GM23248 (cell line): ENCODE results near the gene ATG16L2. TPM values are rescaled to one million over a fixed set of nuclear protein-coding genes. Genes with fewer than 3 reads are reported as not detected.
A peak's percentile ranks its signal among the peaks of the same experiment; 100 is the strongest.

Experiments
- DNase-seq: peaks from one replicate; pipeline ENCODE4 v3.0.0-alpha.2; 2015
- H2AFZ ChIP-seq: fragments of 200-600 bp; sonication (generic); 2 replicates; pipeline ENCODE4 v1.6.1; 2016; ENCODE audit warnings: antibody characterized with exemption
- H3F3A ChIP-seq: fragments of 200-600 bp; sonication (generic); 2 replicates; pipeline ENCODE4 v1.6.1; 2016; ENCODE audit warnings: mild to moderate bottlenecking, antibody characterized with exemption, mixed run types; ENCODE audit not compliant: insufficient read depth
- H3K27ac ChIP-seq: fragments of 200-600 bp; sonication (generic); 2 replicates; pipeline ENCODE4 v1.5.1; 2016; ENCODE audit warnings: mild to moderate bottlenecking
- H3K27me3 ChIP-seq: fragments of 200-600 bp; sonication (generic); replicated peaks from 2 replicates; pipeline ENCODE4 v1.6.1; 2016; ENCODE audit warnings: mild to moderate bottlenecking; ENCODE audit not compliant: insufficient read depth
- H3K36me3 ChIP-seq: fragments of 200-600 bp; sonication (generic); 2 replicates; pipeline ENCODE4 v1.6.1; 2016; ENCODE audit warnings: low read depth, mild to moderate bottlenecking
- H3K4me1 ChIP-seq: fragments of 200-600 bp; sonication (generic); 2 replicates; pipeline ENCODE4 v1.6.1; 2016; ENCODE audit warnings: mild to moderate bottlenecking; ENCODE audit not compliant: insufficient read depth
- H3K4me2 ChIP-seq: fragments of 200-600 bp; sonication (generic); one replicate; pipeline ENCODE4 v1.6.1; 2016; ENCODE audit warnings: mild to moderate bottlenecking; ENCODE audit not compliant: unreplicated experiment
- H3K4me3 ChIP-seq: fragments of 200-600 bp; sonication (generic); 2 replicates; pipeline ENCODE4 v1.5.1; 2016; ENCODE audit warnings: mild to moderate bottlenecking
- H3K79me2 ChIP-seq: fragments of 200-600 bp; sonication (generic); 2 replicates; pipeline ENCODE4 v1.6.1; 2016; ENCODE audit warnings: mild to moderate bottlenecking; ENCODE audit not compliant: insufficient read depth
- H3K9ac ChIP-seq: fragments of 200-600 bp; sonication (generic); 2 replicates; pipeline ENCODE4 v1.6.1; 2016; ENCODE audit warnings: mild to moderate bottlenecking
- H3K9me2 ChIP-seq: fragments of 200-600 bp; sonication (generic); 2 replicates; pipeline ENCODE4 v1.6.1; 2016; ENCODE audit warnings: mixed run types, mild to moderate bottlenecking, moderate library complexity; ENCODE audit not compliant: insufficient read depth
- H3K9me3 ChIP-seq: fragments of 200-600 bp; sonication (generic); one replicate; pipeline ENCODE4 v1.6.1; 2017; ENCODE audit warnings: low read depth
- H4K20me1 ChIP-seq: fragments of 200-600 bp; sonication (generic); 2 replicates; pipeline ENCODE4 v1.6.0; 2016; ENCODE audit not compliant: insufficient read depth
- EZH2 ChIP-seq: fragments of 200-600 bp; sonication (generic); IDR thresholded peaks from 2 replicates; pipeline ENCODE4 v1.6.1; 2018; ENCODE audit warnings: antibody characterized with exemption, mild to moderate bottlenecking; ENCODE audit not compliant: insufficient read depth, poor library complexity, severe bottlenecking
- EZH2phosphoT487 ChIP-seq: fragments of 200-600 bp; sonication (generic); IDR thresholded peaks from 2 replicates; pipeline ENCODE4 v1.6.1; 2018; ENCODE audit warnings: antibody characterized with exemption, moderate library complexity, mild to moderate bottlenecking, low read depth; ENCODE audit not compliant: insufficient read depth
- WGBS, 2 experiments: methylation state at CpG; one replicate each; pipeline ENCODE4 v1.1.6; 2015 to 2017; ENCODE audit warnings: low lambda C conversion rate in 2 of 2, low coverage in 1 of 2; ENCODE audit errors: missing lambda C conversion rate in 2 of 2; 5-methylcytosine and 5-hydroxymethylcytosine counted together
- in situ Hi-C: fragments of 300-500 bp; cut with MboI; formaldehyde crosslinking; loops from 2 replicates; pipeline ENCODE4 v1.15.0; 2020
- polyA plus RNA-seq: library from polyadenylated mRNA; unstranded; fragments of >200 nt; fragmentation: Nextera tagmentation; extraction: Ambion mirVana; gene quantifications from 2 replicates; pipeline ENCODE4 v1.2.1, GENCODE V29; 2016
- total RNA-seq: library from RNA; depleted of rRNA; stranded (reverse); fragments of >200 nt; shearing (Covaris generic); gene quantifications from 2 replicates; pipeline ENCODE4 v1.2.3, GENCODE V29; 2014

The ATG16L2 gene
- total and polyA plus RNA-seq, 2 experiments from 2014 or later = 12.3 to 14.3 TPM

DNA sequence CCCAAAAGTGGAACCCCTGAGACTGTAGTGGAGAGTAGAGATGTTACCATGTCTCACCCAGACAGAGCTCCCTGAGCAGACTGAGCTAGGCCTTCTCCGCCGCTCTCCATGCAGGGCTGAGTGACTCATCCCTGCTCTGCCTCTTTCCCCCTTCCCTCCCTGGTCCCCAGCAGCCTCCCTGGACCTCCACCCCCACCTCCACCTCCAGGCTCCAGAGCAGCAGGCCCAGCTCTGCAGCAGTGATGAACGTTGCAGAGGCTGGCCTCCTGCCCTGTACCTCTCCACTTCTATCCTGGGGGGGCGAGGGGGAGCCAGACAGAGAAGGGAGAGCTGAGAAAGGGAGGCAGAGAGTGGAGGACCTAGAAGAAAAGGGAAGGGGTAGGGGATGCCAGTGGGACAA lies 42.7 kb upstream of the ATG16L2 start:
- H3K4me2 ChIP-seq = no peak overlapping the region
- H3F3A ChIP-seq = peaks cover 13% of the 10 kb centered on the region
- H3K9ac ChIP-seq = no peak overlapping the region
- in situ Hi-C loops = no loop called here
- no peak overlapping the region for H3K4me3 ChIP-seq
- H4K20me1 ChIP-seq = no peaks in the 10 kb centered on the region
- H3K79me2 ChIP-seq = no peaks in the 10 kb centered on the region
- TF ChIP-seq EZH2phosphoT487 = no peak
- no peak for TF ChIP-seq EZH2
- H3K4me1 ChIP-seq = peaks cover 16% of the 10 kb centered on the region
- no peaks in the 10 kb centered on the region for H3K36me3 ChIP-seq
- no peak overlapping the region for H2AFZ ChIP-seq
- WGBS, 2 experiments = 32 to 33% methylated on average over 3 to 4 of the region's 4 CpGs
- no peaks in the 10 kb centered on the region for H3K9me2 ChIP-seq
- no peaks in the 10 kb centered on the region for H3K9me3 ChIP-seq
- H3K27ac ChIP-seq = no peak overlapping the region
- no peaks in the 10 kb centered on the region for H3K27me3 ChIP-seq
- DNase-seq = peak; percentile 83

DNA sequence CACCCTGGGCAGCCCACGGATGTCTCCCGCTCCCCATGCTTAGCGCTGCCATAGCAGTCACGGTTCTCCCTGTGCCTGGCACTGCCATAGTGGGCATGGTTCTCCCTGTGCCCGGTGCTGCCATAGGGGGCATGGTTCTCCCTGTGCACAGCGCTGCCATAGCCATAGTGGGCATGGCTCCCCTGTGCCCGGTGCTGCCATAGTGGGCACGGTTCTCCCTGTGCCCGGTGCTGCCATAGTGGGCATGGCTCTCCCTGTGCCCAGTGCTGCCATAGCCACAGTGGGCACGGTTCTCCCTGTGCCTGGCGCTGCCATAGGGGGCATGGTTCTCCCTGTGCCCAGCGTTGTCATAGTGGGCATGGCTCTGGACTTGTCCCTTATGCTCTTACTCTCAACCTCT lies 42.2 kb upstream of the ATG16L2 start:
- in situ Hi-C loops = no loop called here
- DNase-seq = no peak
- Histone ChIP-seq H3K27ac (no peak overlapping the region), H3K27me3 (no peaks in the 10 kb centered on the region), H4K20me1 (no peaks in the 10 kb centered on the region), H3K9me3 (no peaks in the 10 kb centered on the region), H3K36me3 (no peaks in the 10 kb centered on the region), H3K9me2 (no peaks in the 10 kb centered on the region), H2AFZ (no peak overlapping the region), H3K4me2 (no peak overlapping the region), H3K9ac (no peak overlapping the region), H3F3A (peaks cover 13% of the 10 kb centered on the region), H3K79me2 (no peaks in the 10 kb centered on the region), H3K4me3 (no peak overlapping the region), H3K4me1 (peaks cover 16% of the 10 kb centered on the region)
- 89 to 91% methylated on average over 12 of the region's 12 CpGs for WGBS, 2 experiments
- TF ChIP-seq EZH2 (no peak), EZH2phosphoT487 (no peak)

DNA sequence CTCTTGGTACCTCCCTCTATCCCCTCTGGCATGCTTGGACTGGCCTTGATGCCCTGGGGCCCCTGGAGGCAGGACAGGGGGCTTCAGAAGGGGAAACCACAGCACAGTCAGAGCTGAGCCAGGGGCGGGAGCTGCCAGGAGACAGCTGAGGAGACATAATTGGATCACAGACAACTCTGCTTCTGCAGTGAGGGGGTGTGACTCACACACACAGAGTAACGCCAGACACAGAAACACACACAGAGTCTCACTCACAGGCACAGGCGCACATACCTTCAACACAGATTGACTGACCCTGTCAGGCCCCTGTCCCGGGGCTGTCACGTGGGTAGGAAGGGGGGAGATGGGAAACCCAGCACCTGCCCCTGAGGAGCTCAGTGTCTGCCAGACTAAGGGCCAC lies 40.9 kb upstream of the ATG16L2 start:
- Histone ChIP-seq H3K9me2 (no peaks in the 10 kb centered on the region), H3K36me3 (no peaks in the 10 kb centered on the region), H2AFZ (0 out of 2 replicates have a peak overlapping the region, but pooled peaks have one; percentile 36), H3K79me2 (no peaks in the 10 kb centered on the region), H4K20me1 (no peaks in the 10 kb centered on the region), H3K4me3 (no peak overlapping the region), H3K4me2 (peak overlapping the region; percentile 11), H3F3A (peaks cover 13% of the 10 kb centered on the region), H3K9ac (peak overlapping the region; percentile 30; the same call in 1 of the 2 replicates), H3K4me1 (peaks cover 16% of the 10 kb centered on the region), H3K27me3 (no peaks in the 10 kb centered on the region), H3K9me3 (no peaks in the 10 kb centered on the region), H3K27ac (peak overlapping the region; percentile 61)
- TF ChIP-seq EZH2phosphoT487 (no peak), EZH2 (no peak)
- 0% methylated on average over 5 of the region's 5 CpGs for WGBS, 2 experiments
- peak; percentile 96 for DNase-seq
- in situ Hi-C loops = no loop called here

DNA sequence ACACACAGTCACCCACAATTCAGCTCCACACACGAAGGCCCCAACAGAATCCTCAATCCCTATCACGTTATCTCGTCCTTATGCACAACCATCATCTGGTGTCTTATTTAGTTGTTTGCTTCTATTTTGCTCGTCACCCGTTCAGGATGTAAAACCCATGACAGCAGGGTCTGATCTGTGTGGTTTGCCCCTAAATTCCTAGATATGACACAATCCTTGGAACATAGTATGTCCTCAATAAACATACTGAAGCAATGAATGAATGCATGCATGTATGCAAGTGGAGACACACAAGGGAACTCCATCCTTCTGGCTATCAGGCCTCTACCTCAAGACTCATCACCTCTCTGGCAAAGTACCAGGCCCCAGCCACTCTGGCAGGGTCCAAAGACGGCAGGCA lies 40.5 kb upstream of the ATG16L2 start:
- Histone ChIP-seq H4K20me1 (no peaks in the 10 kb centered on the region), H3K27ac (peak overlapping the region; percentile 61), H3K4me1 (peaks cover 16% of the 10 kb centered on the region), H3K27me3 (no peaks in the 10 kb centered on the region), H2AFZ (no peak overlapping the region), H3K9me2 (no peaks in the 10 kb centered on the region), H3K9ac (peak overlapping the region; percentile 30; the same call in 1 of the 2 replicates), H3K4me2 (no peak overlapping the region), H3K4me3 (no peak overlapping the region), H3K79me2 (no peaks in the 10 kb centered on the region), H3K36me3 (no peaks in the 10 kb centered on the region), H3F3A (peaks cover 13% of the 10 kb centered on the region), H3K9me3 (no peaks in the 10 kb centered on the region)
- DNase-seq = no peak
- WGBS, 2 experiments = 26 to 36% methylated on average over 6 of the region's 6 CpGs
- TF ChIP-seq EZH2 (no peak), EZH2phosphoT487 (no peak)
- in situ Hi-C loops = no loop called here

DNA sequence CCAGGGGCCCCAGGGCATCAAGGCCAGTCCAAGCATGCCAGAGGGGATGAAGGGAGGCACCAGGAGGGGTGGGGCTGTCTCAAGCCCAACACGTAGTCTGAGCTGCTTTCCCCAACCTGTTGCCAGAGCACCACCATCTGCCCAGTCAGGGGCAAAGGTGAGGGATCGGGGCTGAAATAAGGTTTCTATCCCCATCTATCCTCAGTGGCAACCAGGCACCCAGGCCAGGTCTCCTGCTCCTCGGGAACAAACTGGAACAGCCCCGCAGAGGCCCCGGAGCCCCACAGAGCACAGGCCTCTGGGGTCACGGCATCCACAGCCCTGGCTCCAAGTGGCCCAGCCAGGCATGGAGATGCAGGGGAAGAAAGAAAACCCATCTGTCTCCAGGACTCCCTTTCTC lies 39.7 kb upstream of the ATG16L2 start:
- Histone ChIP-seq H3K4me2 (no peak overlapping the region), H3K9me3 (no peaks in the 10 kb centered on the region), H3K4me1 (peaks cover 16% of the 10 kb centered on the region), H3K27ac (no peak overlapping the region), H3K9ac (no peak overlapping the region), H3K36me3 (no peaks in the 10 kb centered on the region), H3K4me3 (no peak overlapping the region), H4K20me1 (no peaks in the 10 kb centered on the region), H3K27me3 (no peaks in the 10 kb centered on the region), H3K9me2 (no peaks in the 10 kb centered on the region), H3K79me2 (no peaks in the 10 kb centered on the region), H3F3A (peaks cover 13% of the 10 kb centered on the region), H2AFZ (no peak overlapping the region)
- in situ Hi-C loops = no loop called here
- 100% methylated on average over 6 of the region's 6 CpGs for WGBS, 2 experiments
- DNase-seq = no peak
- TF ChIP-seq EZH2 (no peak), EZH2phosphoT487 (no peak)
